Heart left ventricle (tissue), 16 donors: ENCODE data around the gene GRIK1. TPM values are rescaled to one million over a fixed set of nuclear protein-coding genes. Genes with fewer than 3 reads are reported as not detected.

ENCODE experiments used
- ATAC-seq, 4 donors: fragments of 200-7000 bp; cut with Tn5 transposase; one replicate each; pipeline ENCODE4 v1.9.1; 2020 to 2022; ENCODE audit warnings: moderate library complexity in 4 of 4, mild to moderate bottlenecking in 3 of 4, moderate number of reproducible peaks in 1 of 4
- DNase-seq, 5 donors: peaks; one replicate each; pipeline ENCODE4 v3.0.0-alpha.2; 2020
- H3K27ac ChIP-seq, 12 donors: fragments of 200-600 bp; sonication (generic) in 4 of 12; one replicate each; pipeline versions ENCODE4 v1.5.0 to v1.8.0; 2016 to 2022; ENCODE audit warnings: mild to moderate bottlenecking in 2 of 12
- H3K27me3 ChIP-seq, 9 donors: fragments of 200-600 bp; sonication (generic) in 2 of 9; one replicate each; pipeline versions ENCODE4 v1.5.1 to v1.8.0; 2016 to 2022; ENCODE audit warnings: mild to moderate bottlenecking in 3 of 9
- H3K36me3 ChIP-seq, 9 donors: fragments of 200-600 bp; sonication (generic) in 2 of 9; one replicate each; pipeline versions ENCODE4 v1.5.0 to v1.8.0; 2018 to 2022; ENCODE audit warnings: mild to moderate bottlenecking in 2 of 9
- H3K4me1 ChIP-seq, 12 donors: fragments of 200-600 bp; sonication (generic) in 4 of 12; one replicate each; pipeline versions ENCODE4 v1.5.0 to v1.8.0; 2016 to 2022; ENCODE audit warnings: mild to moderate bottlenecking in 3 of 12
- H3K4me3 ChIP-seq, 12 donors: fragments of 200-600 bp; sonication (generic) in 4 of 12; one replicate each; pipeline versions ENCODE4 v1.5.0 to v1.8.0; 2017 to 2022; ENCODE audit warnings: mild to moderate bottlenecking in 9 of 12, moderate library complexity in 4 of 12
- H3K9me3 ChIP-seq, 12 donors: fragments of 200-600 bp; sonication (generic) in 4 of 12; one replicate each; pipeline versions ENCODE4 v1.5.0 to v1.8.0; 2016 to 2022; ENCODE audit warnings: mild to moderate bottlenecking in 1 of 12
- POLR2A ChIP-seq, 2 donors: fragments of 450-650 bp; IDR thresholded peaks; one replicate each; pipeline ENCODE4 v1.6.1; 2017; ENCODE audit warnings: antibody characterized with exemption in 2 of 2, mild to moderate bottlenecking in 2 of 2, moderate library complexity in 2 of 2
- WGBS, 4 donors: extraction: QIAGEN DNeasy Blood & Tissue Kit in 2 of 4; methylation state at CpG; one replicate each; pipeline versions ENCODE4 v1.1.5 to v1.1.7; 2013 to 2018; 5-methylcytosine and 5-hydroxymethylcytosine counted together
- intact Hi-C, 10 donors: fragments of 100-400 bp; cut with DNase I; formaldehyde crosslinking; loops; one replicate each; pipeline versions ENCODE4 v1.11.1 to v1.14.2; 2022
- polyA plus RNA-seq, 2 donors: library from polyadenylated mRNA; stranded (reverse); fragments of 200-250 nt; gene quantifications; one replicate each; pipeline ENCODE4 v1.2.3, GENCODE V29; 2013
- total RNA-seq, 9 donors: library from RNA; depleted of rRNA in 2 of 9; stranded (reverse); fragments of >200 nt in 2 of 9; fragmentation: NEBNext Ultra II Directional in 3 of 9; extraction: Animal tissue kit (Norgen Biotek cat#: 25700) in 3 of 9; gene quantifications; one replicate each; pipeline versions ENCODE4 v1.1.0 to v1.2.4, GENCODE V29; 2016 to 2023
- TF ChIP-seq, protein P1 (sequence below), 12 donors: fragments of 200-600 bp; sonication (generic) in 4 of 12; IDR thresholded peaks; one replicate each; pipeline versions ENCODE4 v1.5.0 to v1.8.0; 2018 to 2022; ENCODE audit warnings: antibody characterized with exemption in 12 of 12, mild to moderate bottlenecking in 5 of 12
- donor health status: ischemic (EF 13 %, LVEDD 7.1; RV severe dilation, severe dysfunction).
- donor health status: healthy with polysubstance abuse.
- donor health status: DM: no; HTN: yes; CAD: no.
- donor health status: DM: no; HTN: no; CAD: no.
- donor health status: ischemic (EF 25% LVEDD 6.9; RV normal size, moderate dysfunction).
- donor health status: ischemic (EF 25% LVEDD 5.7; RV mildly dilated, moderate dysfunction).
- donor health status: healthy.
- donor health status: DM: yes; HTN: yes; CAD: no.
- donor health status: ischemic (EF 35%, LVEDD 5.7; RV mildly dilated, moderate dysfunction).
- donor health status: nonischemic (EF 11% LVEDD 7.7; RV severe dilation, severe dysfunction).
- donor health status: DM: yes; HTN: yes; CAD: no.
- donor health status: PGD.
- donor health status: ischemic (EF 29% LVEDD 5.4; RV normal size, mild dysfunction).
- donor health status: nonischemic (EF 23%, LVEDD 6.1; RV moderate dilation, normal function).

The GRIK1 gene
- total and polyA plus RNA-seq, 11 donors: 0.12 TPM; not detected in 10

DNA sequence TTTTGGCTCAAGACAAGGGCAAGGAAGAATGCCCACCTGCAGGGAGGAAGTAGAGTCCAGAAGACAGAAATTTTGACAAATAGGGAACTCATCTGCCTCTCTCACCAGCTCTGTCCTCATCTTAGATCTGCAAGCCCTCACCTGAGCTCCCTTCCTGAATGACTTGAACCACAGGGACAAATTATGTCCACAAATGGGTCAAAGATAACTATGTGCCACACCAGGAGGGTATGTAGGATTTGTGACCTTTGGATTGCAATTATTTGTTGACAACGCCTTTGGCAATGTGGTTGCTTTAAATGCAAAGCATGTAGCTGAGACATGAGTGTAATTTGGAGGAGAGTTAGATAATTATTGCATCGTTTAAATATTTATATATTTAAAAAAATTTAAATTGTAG, 79.5 kb downstream of the GRIK1 start:
- Histone ChIP-seq H3K4me1 (no peaks in the 10 kb centered on the region), H3K36me3 (no peaks in the 10 kb centered on the region), H3K27me3 (peaks cover 0 to 4% (median 0%) of the 10 kb centered on the region in 9 donors), H3K9me3 (no peaks in the 10 kb centered on the region), H3K27ac (no peak overlapping the region), H3K4me3 (no peak overlapping the region)
- TF ChIP-seq, protein P1, sequence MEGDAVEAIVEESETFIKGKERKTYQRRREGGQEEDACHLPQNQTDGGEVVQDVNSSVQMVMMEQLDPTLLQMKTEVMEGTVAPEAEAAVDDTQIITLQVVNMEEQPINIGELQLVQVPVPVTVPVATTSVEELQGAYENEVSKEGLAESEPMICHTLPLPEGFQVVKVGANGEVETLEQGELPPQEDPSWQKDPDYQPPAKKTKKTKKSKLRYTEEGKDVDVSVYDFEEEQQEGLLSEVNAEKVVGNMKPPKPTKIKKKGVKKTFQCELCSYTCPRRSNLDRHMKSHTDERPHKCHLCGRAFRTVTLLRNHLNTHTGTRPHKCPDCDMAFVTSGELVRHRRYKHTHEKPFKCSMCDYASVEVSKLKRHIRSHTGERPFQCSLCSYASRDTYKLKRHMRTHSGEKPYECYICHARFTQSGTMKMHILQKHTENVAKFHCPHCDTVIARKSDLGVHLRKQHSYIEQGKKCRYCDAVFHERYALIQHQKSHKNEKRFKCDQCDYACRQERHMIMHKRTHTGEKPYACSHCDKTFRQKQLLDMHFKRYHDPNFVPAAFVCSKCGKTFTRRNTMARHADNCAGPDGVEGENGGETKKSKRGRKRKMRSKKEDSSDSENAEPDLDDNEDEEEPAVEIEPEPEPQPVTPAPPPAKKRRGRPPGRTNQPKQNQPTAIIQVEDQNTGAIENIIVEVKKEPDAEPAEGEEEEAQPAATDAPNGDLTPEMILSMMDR (IDR thresholded peaks at IDR 0.05): no peak
- TF ChIP-seq POLR2A (IDR thresholded peaks at IDR 0.05): no peak
- DNase-seq (no peak), ATAC-seq (no peak)
- 81 to 92% (median 87%) methylated on average over 2 of the region's 2 CpGs for WGBS, 4 donors
- intact Hi-C loops: no loop called here

DNA sequence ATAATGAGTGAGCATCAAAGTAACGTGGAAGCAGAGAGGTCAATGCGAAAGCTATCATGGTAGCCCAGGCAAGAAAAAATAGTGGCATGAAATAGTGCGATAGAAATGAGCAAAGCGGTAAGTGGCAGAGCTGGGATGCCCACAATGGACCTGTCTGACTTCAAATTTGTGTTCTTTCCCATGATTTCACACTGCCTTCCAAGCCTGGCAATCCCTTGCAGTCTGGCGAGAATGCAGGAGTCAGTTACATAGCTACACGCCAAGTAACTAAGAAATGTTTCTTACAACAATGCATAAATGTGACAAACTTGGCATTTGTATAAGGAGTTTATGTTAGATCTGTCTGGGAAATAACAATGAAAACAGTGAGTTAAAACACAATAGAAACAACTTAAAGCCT, 82.6 kb downstream of the GRIK1 start:
- intact Hi-C loops: loop anchor here in 2 of 10 donors (10.0 kb wide), 2 partner anchors 502 to 762 kb away; no protein-coding TSS in a partner anchor
- ATAC-seq: no peak
- WGBS, 4 donors: 85 to 92% (median 91%) methylated on average over 6 of the region's 6 CpGs

DNA sequence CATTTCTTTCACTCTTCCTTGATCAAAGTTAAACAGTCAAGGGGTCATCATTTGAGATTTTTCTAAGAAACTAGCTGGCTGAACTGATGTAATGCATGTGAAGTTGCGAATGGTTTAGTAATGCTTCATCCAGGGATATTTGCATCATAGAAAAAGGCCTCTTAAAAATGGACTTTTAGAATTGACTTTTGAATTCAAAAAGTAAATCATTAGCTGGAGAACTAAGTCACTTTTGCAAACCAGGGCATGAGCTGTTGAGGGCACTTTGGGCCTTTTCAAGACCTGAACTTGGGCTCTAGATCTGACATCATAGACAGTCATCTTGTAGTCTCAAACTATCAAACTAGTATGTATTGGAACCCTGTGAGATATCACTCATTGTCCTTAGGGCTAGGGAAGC, 85.0 kb downstream of the GRIK1 start:
- TF ChIP-seq POLR2A (IDR thresholded peaks at IDR 0.05): no peak
- TF ChIP-seq, protein P1 (IDR thresholded peaks at IDR 0.05): no peak

More for the DNA sequence above, 82.6 kb downstream of the GRIK1 start:
- no peaks in the 10 kb centered on the region for H3K9me3 ChIP-seq
- no peaks in the 10 kb centered on the region for H3K4me1 ChIP-seq
- TF ChIP-seq, protein P1 (IDR thresholded peaks at IDR 0.05): no peak
- TF ChIP-seq POLR2A (IDR thresholded peaks at IDR 0.05): no peak
- H3K4me3 ChIP-seq: no peak overlapping the region
- H3K27ac ChIP-seq: no peak overlapping the region
- no peaks in the 10 kb centered on the region for H3K27me3 ChIP-seq
- H3K36me3 ChIP-seq: no peaks in the 10 kb centered on the region
- no peak for DNase-seq

GRCh38 chr21:29851611-29852010, 88.2 kb downstream of the GRIK1 start:
- DNase-seq (no peak), ATAC-seq (no peak)
- no peaks in the 10 kb centered on the region for H3K36me3 ChIP-seq
- WGBS, 4 donors: 61 to 91% (median 83%) methylated on average over 3 of the region's 3 CpGs
- H3K9me3 ChIP-seq: no peaks in the 10 kb centered on the region
- H3K4me3 ChIP-seq: no peak overlapping the region
- TF ChIP-seq, protein P1 (IDR thresholded peaks at IDR 0.05): no peak
- no peak for TF ChIP-seq POLR2A (IDR thresholded peaks at IDR 0.05)
- peaks cover 0 to 5% (median 0%) of the 10 kb centered on the region in 9 donors for H3K27me3 ChIP-seq
- intact Hi-C loops: loop anchor here in 3 of 10 donors (2.0 to 10.0 kb wide), 3 partner anchors 375 to 757 kb away; no protein-coding TSS in a partner anchor
- H3K27ac ChIP-seq: no peak overlapping the region
- no peaks in the 10 kb centered on the region for H3K4me1 ChIP-seq

More for the DNA sequence above, 85.0 kb downstream of the GRIK1 start:
- Histone ChIP-seq H3K27me3 (no peaks in the 10 kb centered on the region), H3K36me3 (no peaks in the 10 kb centered on the region), H3K27ac (no peak overlapping the region), H3K4me3 (no peak overlapping the region), H3K4me1 (no peaks in the 10 kb centered on the region), H3K9me3 (no peaks in the 10 kb centered on the region)
- DNase-seq (no peak), ATAC-seq (no peak)
- WGBS, 4 donors: 94 to 99% (median 96%) methylated on average over 1 of the region's 1 CpG
- intact Hi-C loops: loop anchor here in 2 of 10 donors (10.0 kb wide), 2 partner anchors 500 to 760 kb away; no protein-coding TSS in a partner anchor
